ENCODE data around the gene HELZ.

DNA sequence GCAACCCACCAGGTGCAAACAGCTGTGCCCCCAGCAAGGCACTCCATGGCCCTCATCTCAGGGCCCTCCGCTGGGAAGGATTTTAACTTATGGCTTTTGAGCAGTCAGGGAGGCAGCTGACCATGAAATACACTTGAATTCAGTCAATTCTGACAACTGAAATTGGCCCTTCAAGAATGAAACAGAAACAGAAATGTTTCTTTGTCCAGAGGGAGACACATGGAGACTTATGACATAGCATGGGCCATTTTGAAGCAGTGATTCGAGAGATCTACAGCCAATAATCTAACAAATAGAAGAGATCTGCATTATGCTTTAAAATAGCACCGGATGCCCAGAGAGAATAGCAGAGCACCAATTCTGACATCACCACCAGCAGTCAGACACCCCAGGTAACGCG lies 193.2 kb downstream of the HELZ start:
- TF ChIP-seq, protein P1, sequence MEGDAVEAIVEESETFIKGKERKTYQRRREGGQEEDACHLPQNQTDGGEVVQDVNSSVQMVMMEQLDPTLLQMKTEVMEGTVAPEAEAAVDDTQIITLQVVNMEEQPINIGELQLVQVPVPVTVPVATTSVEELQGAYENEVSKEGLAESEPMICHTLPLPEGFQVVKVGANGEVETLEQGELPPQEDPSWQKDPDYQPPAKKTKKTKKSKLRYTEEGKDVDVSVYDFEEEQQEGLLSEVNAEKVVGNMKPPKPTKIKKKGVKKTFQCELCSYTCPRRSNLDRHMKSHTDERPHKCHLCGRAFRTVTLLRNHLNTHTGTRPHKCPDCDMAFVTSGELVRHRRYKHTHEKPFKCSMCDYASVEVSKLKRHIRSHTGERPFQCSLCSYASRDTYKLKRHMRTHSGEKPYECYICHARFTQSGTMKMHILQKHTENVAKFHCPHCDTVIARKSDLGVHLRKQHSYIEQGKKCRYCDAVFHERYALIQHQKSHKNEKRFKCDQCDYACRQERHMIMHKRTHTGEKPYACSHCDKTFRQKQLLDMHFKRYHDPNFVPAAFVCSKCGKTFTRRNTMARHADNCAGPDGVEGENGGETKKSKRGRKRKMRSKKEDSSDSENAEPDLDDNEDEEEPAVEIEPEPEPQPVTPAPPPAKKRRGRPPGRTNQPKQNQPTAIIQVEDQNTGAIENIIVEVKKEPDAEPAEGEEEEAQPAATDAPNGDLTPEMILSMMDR (conservative IDR thresholded peaks at IDR 0.05; ENCODE audit: low read depth, low read length), result no peak
- TF ChIP-seq EZH2 (IDR thresholded peaks at IDR 0.05; ENCODE audit: low read length, unreplicated experiment) (no peak), EZH2phosphoT487 (IDR thresholded peaks at IDR 0.05; ENCODE audit: borderline replicate concordance, low read length) (no peak)

Measured in PC-3 (cell line).